GM11168 (cell line): ENCODE results near the gene DPP4.

Experiments used
- in situ Hi-C: fragments of 300-500 bp; cut with MboI; formaldehyde crosslinking; loops from one replicate; pipeline ENCODE4 v1.12.0; 2022; ENCODE audit warnings: low sequenced_read_pairs; ENCODE audit not compliant: unreplicated experiment

DPP4 gene

DNA sequence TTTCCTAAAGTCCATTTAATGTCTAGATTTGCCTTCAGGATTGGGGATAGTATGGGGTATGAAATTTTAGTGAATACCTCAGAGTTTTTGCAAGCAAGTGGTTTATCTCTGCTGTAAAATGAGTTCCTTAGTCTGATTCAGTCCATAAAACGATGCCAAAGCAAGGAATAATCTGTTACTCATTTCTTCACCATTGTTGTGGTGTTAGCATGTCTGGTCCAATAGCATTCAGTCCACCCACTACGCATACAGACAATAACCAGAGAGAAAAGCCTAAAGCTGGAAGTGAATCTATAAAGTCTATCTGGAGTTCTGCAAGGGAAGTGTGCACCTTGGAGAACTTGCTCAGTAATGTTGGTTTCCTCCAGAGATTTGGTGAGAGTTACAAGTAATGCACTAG is 12.9 kb upstream of the DPP4 start:
- in situ Hi-C loops: no loop called here

DNA sequence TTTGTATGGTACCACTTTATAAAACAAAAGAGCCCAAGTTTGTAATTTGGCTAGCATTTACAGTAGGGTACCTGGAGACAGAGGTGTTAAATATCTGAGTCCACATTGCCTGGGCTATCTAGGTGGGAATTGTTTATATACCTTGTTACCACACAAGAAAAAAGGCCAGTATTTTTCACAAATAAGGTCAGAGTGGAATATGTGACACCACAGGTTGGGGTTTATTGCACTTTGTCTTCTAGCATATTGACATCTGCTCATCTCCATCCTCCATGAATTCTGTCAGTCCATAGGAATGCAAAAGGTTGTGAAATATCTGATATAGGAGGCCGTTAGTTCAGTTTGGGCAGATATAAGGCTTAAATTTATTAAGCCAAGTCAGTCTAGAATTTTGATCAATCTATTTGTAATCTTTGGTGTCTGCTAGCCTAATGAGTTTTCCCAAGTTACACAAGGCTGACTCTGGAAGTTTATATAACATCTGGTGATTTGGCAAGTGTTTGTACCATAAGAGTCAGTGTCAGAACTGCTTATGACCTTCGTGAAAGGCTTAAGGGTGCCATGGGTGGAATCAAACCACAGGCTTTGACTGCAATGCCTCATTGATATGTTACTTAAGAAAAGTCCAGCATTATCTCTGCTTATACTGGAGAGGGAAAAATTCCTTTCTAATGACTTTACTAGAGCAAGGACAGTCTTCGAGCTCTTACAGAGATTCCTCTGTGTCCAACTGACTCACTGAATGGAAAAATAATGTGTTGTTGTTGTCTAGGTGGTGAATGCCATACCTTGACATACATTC is 11.3 kb upstream of the DPP4 start:
- in situ Hi-C loops: no loop called here

DNA sequence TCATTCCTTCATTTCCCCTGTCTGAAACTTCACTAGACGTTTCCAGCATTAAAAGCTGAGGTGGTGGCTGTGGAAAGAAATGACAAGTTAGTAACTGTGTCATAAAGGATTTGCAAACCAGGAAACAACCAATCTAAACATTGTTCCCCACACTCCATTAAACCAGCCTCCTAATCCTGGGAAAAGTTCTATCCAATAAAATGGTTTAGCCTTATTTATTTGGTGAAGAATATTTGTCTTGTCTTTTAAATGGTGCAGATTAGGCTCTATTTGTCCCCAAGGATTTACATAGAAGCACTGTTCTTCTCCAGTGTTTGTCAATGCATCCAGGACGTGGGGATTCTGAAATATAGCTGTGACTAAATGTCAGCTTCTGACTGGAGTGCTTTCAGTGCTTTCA is 10.5 kb upstream of the DPP4 start:
- in situ Hi-C loops: no loop called here

DNA sequence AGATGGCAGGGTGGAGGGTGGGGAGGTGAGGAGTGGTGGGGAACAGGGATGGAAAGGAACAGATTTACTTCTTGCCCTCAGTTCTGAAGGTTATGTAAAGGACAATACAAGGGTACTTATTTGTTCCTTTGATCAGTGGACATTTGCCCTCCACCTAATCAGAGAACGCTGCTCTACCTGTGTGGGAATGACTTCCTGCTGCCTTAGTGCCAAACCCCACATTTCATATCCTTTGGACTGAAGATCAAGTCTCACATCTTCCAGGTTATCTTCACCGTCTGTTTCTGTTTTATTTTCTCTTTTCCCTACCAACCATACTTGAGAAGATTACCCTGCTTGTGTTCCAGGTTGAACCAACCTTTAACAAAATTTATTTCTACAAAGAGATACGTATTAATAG is 8.7 kb upstream of the DPP4 start:
- in situ Hi-C loops: no loop called here

DNA sequence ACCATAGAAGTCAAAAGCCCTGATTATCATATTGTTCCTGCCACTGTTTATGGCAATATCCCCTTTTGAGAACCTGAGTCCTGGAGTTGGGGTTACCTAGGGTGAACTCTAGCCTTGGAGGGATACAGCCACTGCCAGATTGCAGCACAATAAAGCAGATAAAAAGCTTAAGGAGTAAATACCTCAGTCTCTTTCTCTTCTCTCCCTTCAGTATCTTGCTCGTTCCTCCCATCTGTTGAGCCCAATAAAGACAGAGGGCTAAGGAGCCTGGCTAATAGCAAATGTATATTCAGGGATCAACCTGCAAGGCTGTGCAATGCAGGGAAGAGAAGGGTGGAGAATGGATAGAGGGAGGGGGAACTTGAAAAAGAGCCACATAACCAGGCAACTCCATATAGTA is 8.0 kb upstream of the DPP4 start:
- in situ Hi-C loops: no loop called here

DNA sequence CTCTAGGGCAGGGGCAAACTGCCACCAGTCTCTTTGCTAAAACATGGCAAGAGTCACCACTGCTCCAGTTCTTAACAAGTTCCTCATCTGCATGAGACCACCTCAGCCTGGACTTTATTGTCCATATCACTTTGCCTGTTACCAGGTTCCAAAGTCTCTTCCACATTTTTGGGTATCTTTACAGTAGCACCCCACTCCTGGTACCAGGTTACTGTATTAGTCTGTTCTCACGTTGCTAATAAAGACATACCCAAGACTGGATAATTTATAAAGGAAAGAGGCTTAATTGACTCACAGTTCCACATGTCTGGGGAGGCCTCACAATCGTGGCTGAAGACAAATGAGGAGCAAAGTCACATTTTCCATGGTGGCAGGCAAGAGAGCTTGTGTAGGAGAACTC is 5.5 kb upstream of the DPP4 start:
- in situ Hi-C loops: no loop called here

DNA sequence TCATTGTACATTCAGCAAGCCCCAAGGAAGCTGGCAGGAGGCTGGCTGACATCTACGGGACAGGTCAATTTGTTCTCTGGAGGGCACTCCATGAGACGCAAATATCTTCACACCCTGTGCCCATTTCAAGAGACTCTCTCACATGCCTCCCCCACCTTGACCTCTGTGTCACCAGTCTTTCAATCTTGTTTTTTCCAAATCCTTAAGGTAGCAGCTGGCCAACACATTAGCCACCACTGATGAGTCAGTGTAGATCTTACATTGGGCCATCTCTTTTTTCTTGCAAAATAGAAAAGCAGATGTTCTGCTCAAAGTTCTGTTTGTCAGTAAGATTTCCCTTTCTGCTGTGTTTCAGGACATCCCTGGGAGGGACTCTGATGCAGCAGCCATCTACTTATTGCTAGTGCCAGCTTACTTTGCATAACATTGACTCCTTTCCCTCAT is 1.7 kb upstream of the DPP4 start:
- in situ Hi-C loops: no loop called here

DNA sequence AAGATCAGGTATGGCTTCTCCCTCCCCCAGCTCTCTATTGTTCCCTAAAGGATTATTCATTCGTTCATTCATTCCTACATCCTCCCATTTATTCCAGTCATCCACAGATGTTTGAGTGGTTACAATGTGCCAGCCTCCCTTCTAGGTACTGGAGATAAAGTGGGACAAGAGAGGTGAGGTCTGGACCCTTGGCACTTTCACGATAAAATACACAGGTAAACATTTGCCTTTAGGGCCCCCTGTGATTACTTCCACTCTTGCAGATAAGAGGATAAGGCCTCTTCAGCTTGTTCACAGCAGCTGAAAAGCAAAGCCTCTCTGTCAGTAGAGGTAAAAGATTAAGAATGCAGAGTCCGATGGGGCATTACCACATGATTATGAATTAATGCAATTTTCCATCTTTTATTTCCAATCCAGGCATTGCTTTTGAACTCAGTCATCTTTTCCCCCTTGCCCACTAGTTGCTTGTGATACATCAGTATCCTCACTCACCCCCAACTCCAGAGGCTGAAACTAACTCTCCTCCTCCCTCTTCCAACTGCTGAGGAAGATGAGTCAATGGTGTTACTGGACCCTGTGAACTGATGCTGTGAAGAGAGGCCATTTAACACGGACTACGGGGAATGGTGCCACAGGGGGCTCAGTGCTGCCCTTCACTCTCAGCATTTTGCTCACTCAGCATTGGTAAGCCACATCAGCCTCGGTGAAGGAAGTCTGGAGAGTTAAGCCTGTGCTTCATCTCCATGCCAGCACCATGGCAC is 1.1 kb upstream of the DPP4 start:
- in situ Hi-C loops: no loop called here

DNA sequence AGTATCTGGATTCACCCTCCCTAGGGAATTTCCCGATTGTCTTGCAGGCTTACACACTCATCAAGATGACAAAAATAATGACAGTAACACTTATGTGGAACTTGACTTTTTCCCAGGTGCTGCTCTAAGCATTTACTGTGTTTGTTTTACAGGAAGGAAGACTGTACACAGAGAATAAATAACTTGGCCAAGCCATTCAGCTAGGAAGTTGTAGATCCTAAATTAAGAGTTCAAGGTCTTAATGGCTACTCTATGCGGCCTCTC is 549 bp upstream of the DPP4 start:
- in situ Hi-C loops: no loop called here

DNA sequence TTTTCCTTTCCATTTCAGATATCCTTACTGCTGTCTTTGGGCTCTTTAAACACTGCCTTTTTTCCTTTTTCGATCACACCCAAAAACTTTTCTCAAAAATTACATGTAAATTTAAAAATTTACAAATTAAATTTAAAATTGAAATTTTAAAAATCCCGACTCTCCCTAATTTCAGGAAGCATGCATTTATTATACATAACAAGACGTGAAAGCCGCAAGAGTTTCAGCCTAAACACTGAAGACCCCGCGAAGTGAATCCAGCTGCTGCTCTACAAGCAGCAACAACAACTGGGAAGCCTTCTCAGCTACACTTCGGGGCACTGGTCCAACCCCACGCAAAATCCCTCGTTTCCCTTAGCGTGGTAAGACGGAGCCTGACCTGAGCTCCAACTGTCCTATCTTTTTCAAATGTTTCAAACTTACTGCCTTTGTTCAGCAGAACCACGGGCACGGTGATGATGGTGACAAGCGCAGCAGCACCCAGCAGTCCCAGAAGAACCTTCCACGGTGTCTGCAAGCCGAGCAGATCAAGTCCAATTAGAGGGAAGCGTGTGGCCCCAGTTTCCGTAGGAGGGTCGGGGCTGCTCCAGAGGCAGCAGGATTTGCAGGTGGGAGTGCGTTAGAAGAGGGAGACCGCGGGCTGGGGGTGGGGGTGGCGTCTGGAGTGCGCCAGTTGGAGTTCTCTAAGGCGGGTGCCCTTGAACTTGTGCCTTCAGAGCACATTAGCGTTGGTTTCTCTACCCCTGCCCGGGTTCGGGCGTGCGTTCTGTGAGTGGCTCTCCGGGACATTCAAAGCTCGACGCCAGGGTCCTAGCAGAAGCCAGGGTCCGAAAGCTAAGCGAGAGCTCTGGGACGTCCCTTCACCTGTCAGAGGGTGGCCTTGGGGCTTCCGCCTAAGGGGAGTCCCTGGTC is 783 bp downstream of the DPP4 start:
- in situ Hi-C loops: no loop called here

DNA sequence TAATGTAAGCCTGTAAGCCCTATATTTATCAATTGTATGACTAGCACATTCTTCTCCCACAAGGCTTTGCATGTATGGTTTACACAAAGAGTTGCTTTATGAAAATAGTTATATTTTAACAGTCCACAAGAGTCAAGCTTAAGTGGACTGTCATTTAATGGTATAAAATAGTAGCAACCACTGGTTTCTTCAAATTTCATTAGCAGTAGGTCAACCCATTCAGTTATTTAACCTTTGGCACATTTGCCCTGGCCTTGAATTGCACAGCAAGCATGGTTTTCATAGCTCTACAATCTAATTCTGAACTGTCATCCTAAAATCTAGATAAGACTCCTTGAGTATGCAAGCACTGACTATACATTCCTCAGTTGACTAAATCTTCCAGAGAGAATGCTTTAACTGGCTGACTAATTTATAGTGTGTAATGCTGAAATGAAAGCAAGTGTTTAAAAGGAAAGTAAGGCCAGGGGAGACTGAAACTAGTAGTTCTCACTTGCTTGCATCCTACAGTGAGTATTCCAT is 1.8 kb downstream of the DPP4 start:
- in situ Hi-C loops: no loop called here

DNA sequence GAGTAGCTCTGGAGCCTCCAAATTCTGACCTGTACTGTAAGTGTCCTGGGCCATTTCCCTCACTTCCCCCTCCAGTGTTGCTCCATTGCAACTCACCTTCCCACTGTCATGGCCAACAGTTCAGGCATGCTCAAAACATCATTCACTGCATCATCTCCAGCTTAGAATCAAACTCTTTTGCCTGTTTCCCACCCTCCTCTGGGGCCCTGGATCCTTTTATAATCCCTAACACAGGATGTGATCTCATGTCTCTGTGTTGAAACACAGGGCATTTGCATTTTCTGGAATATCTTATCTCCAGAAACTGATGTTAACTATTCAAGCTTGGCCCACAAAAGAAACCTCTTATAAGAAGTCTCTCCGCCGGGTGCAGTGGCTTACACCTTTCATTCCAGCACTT is 3.0 kb downstream of the DPP4 start:
- in situ Hi-C loops: no loop called here

DNA sequence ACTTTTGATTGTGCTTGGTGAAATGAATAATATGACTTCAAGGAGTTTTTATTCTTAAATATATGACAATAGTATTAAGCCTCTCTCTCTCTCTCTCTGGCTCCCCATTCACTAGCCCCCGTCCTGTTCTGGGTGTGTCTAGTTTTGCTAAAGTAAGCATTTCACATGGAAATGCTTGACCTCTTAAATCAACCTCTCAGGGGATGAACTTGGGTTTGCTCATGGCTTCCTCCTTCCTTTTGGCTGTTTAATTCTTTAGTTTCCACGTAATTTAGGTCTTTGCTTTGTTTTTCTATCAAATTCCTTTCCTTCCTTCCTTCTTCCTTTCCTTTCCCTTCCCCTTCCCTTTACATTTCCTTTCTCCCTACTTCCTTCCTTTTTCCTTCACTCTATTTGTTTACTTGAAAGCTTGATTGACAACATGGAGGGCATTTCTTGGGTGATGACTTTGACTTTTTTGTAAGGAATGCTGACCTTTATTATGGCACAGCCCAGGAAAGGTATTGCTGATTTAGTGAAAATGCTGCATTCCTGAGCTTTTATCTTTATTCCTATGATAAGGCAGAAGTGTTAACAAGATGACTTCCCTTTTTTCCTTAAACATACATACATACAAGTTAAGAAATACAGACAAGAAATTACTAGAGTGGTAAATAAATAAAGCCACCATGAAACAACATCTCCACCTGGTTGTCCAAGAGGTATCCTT is 3.6 kb downstream of the DPP4 start:
- in situ Hi-C loops: no loop called here

DNA sequence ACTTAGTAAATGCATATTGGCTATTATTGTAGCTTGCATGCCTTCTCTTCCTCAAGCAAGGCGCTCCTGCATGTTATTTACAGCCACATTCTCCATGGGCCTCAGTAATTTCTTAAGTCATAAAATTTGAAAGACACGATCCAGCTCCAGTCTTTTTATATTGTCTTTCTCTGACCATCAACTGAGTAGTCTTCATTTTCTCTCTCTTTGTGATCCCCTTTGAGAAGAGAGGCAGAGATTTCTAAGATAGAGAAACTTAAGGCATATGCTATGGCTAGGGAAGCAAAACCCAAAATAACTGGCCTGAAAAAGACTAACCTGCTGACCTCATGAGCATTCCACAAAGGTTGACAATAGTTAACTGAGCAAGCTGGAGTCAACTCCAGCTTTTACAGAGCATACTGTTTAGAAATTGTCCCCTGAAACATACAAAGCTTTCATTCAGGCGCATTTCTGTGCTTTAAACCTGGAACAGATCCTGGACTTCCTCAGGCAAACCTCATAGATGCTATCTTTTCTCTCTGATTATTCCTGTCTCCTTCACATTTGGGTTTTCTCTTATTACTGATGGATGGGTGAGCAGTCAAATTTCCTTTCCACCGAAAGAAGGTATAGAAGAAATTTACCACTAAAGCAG is 4.6 kb downstream of the DPP4 start:
- in situ Hi-C loops: no loop called here

DNA sequence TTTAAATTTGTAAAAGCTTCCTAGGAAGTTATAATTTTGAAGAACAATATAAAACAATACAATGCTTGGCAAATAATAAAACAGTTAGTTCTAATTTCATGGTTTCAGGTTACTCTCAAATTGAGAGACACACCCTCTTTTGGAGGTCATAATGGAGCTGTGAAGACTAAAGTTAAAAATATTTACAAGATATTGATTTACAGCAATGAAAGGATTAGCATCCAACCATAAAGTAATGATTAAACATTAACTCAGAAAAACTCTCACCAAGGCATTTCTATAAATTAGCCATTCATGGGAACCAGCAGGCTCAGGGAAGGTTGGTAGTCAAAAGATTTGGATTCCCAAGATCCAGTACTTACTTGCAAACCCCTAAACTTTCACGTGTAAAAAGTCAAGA is 6.4 kb downstream of the DPP4 start:
- in situ Hi-C loops: no loop called here

DNA sequence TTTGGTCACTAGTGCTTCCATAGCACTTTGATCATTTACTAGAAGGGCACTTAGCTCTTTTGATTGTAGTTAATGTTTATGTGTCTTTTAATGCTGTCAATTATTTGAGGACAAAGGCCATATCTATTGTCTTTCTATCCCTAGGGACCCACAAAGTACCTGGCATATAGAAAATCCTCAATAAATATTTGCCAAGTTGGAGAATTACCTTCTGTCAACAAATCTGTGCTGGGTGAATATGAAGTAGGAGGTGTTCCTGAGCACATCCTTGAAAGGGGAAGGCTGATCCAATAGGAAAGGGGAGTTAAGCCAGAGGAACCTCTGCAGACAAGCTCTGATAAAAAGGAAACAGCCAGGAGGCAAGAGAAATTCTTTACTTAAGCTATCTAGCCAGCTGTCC is 8.2 kb downstream of the DPP4 start:
- in situ Hi-C loops: no loop called here

DNA sequence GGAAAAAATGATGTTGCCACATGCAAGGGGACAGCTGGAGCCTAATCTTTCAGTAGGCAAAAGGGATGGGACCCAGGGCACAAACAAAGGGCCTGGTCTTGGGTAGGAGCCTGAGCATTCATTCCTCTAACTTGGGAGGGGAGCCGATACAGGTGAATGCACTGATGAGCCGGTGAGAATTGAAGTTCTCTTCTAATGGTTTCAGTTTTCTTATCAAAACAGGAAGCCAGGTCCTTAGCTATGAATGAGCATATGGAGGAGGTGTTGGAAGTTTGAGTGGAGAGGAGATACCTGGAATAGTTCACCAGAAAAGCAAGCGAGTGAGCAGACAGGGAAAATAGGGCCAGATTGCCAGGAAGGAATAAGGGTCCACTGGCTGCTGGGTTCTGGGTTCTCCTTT is 10.1 kb downstream of the DPP4 start:
- in situ Hi-C loops: no loop called here

DNA sequence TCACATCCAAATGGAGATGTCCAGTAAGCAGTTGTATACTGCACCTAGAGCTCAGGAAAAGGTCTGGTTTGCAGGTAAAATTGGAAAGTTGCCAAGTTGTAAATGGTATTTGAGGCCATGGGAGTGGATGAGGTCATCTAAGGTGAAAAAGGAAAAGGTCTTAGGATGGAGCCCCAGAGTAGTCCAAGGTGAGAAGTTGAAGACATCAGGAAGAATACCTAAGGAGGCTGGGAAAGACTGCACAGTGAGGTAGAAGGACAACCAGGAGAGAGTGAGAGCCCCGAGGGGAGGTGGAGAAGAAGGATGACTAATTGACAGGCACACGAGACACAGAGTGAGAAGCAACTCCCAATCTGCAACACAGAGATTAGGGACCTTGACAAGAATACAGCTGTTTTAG is 10.7 kb downstream of the DPP4 start:
- in situ Hi-C loops: no loop called here

DNA sequence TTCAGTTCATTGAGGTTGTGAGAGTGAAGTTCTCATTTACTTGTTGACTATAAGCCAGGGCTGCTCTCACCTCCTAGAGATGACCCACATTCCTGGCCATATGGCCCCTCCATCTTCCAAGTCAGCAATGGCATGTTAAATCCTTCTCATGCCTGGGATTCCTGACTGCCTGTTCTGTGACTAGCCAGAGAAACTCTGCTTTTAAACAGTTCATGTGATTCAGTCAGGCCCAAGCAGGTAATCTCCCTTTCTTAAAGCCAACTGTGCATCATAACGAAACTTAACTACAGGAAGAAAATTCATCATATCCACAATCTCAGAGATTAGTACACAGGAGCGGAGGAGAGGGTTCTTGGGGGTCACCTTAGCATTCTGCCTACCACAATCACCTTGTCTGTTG is 11.5 kb downstream of the DPP4 start:
- in situ Hi-C loops: no loop called here

DNA sequence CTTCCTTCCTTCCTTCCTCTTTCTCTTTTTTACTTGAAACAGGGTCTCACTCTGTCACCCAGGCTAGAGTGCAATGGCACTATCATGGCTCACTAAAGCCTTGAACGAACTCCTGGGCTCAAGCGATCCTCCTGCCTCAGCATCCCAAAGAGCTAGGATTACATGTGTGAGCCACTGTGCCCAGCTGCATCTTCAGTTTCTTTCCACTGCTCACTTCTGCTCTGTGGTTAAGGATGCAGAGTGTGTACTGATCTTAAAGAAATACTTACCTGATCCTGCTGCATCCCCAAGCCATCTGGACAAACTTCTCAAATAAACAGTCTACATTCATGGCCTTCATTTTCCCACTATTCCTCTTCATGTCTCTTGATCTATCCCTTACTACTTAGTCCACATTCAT is 13.0 kb downstream of the DPP4 start:
- in situ Hi-C loops: no loop called here
